NOMO-1 (cell line): ENCODE results near the gene HOXC10.
A peak's percentile ranks its signal among the peaks of the same experiment; 100 is the strongest.

Experiments
- DNase-seq, 2 experiments: peaks; one replicate each; lab custom pipeline; 2025; ENCODE audit not compliant: unreplicated experiment in 2 of 2; lab: John Stamatoyannopoulos, UW

Gene HOXC10

DNA sequence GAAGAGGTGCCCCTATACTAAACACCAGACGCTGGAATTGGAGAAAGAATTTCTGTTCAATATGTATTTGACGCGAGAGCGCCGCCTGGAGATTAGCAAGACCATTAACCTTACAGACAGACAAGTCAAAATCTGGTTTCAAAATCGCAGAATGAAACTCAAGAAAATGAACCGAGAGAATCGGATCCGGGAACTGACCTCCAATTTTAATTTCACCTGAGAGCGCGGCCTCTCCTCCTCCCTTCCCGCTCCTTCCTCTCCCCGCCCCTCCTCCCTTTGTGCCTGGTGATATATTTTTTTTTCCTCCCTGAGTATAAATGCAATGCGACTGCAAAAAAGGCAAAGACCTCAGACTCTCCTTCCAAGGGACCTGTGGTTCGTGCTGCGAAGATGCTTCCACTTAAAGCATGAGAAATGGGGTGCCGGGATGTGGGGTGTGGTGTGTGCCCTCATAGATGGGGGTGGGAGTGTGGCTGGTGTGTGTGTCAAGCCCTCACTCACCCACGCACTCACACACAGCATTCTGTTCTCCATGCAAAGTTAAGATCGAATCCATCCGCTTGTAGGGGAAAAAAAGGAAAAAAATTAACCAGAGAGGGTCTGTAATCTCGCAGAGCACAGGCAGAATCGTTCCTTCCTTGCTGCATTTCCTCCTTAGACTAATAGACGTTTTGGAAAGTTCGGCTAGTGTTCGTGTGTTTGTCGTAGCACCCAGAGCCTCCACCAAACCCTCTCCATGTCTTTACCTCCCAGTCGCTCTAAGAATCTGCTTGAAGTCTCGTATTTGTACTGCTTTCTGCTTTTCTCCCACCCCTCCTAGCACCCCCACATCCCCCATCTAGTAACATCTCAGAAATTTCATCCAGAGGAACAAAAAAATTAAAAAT is 4.5 kb downstream of the HOXC10 start:
- peak; percentile 57 to 79 for DNase-seq

DNA sequence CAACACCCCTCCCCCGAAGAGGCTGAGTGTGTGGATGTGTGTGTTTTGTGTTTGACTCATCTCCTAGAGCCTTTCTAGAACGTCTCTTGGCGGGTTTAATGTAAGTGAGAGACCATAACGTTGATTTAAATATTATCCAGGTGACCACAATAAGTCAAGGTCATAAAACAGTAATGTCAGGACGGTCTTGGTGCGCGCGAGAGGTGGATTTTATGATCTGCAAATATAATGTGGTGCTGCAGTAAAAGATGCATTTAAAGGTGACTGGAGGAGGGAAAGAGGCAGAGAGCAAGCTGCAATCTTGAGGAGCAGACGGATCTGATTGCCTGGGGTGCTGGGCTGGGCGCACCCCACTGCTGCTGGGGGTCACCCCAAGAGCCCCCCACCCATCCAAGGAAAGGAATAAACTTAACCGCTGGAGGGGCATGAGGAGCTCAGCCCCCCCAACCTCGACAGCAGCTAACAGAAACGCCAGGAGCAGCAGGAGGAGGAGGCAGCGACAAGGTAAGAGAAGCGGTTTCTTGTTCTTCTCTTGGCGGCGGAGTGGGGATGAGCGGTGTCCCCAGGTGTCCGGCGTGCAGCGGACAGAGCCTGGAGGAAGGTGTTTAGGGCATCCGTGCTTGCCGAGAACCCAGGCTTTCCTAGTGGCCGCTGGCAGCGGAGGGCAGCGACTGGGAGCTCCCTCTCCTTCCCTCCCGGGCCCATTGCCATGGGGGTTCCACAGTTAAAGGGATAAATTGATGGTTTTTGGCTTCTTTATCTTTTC is 5.5 kb downstream of the HOXC10 start:
- DNase-seq, result no peak

DNA sequence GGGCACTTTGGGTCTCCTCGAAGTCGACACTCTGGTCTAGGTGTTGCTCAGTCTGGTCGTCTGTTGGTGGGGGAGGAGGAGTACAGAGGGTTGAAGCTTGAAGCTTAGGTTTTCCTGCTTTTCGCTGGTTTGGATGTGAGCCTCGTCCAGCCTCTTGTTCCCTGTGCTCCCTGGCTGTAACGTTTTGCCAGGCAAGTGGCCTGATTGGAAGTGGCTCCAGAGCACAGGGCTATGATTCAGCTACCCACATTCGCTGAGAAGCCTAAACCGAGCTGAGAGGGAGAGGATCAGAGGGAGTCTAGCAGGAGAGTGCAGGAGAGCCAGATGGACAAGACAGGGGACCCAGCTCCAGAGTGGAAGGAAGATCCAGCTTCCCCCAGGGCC is 6.1 kb downstream of the HOXC10 start:
- DNase-seq, result no peak

DNA sequence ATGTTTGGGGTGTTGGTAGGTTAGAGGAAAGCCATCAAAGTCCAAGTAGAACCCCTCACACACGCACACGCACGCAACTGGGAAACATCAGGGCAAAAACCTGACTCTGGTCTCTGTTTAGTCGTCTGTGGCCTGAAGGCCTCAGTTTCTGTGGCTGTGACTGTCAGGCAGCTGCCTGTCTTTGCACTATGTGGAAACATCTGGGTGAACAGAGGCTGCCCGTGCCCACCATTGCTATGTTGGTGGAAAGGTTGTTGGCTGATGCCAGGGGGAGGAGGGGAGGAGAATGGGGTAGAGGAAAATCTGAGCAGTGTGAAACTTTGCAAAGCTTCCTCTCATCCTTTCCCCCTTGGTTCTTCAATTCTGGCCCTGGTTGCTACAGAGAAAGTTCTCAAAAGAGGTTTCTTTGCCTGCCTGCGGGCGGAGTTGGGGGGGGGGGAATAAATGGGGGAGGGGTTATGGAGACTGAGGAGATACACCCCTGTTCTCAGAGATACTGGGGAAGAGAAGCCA is 7.5 kb downstream of the HOXC10 start:
- DNase-seq, result no peak

DNA sequence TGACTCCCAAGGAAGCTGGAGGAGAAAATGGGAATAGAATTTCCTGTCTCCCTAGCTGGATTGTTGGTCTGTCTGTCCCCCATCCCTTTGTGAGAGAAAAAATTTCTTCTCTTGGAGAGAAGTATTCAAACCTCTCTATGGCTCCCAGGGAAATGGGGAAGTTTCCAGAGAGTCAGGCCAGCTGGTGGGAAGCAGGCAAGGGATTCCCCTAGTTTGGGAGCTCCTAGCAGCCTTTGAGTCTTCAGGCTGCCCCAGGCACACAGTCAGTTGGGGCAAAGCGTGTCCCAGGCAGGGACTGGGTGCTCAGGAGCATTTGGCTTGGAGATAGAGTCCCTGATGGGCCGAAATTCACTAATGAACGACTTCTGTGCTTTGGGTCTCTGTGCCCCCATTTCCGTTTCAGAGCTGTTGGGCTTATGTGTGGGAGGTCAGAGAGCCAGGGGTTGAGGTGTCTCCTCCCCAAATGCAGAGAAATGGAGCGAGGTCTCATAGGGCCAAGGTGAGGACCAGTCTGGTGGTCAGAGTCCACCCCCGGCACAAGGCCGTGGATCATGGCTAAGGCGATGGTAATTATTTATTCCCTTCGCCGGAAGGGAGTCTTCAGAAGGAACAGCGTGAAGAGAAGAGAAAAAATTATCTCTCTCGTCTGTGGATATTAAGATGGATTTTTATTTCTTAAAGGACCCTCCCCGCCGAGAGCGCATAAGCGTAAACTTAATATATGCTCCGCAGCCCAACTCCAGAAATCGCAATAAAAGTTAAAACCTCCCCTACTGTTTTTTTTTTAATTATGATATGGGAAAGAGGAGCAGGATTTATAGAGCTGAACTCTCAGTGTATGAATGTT is 8.4 kb downstream of the HOXC10 start:
- no peak for DNase-seq

DNA sequence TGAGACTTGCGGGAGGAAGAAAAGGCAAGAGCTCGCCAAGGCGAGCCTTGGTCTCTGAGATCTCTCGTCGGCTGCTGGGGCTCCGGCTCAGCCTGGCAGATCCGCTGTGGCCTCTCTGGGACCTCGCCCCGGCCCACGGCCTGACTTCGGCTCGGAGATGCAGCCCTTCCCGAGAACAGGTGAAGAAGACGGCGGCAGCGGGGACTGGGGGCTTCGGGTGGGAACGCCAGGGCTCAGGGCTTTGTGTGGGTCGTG is 9.0 kb downstream of the HOXC10 start:
- DNase-seq, result no peak

DNA sequence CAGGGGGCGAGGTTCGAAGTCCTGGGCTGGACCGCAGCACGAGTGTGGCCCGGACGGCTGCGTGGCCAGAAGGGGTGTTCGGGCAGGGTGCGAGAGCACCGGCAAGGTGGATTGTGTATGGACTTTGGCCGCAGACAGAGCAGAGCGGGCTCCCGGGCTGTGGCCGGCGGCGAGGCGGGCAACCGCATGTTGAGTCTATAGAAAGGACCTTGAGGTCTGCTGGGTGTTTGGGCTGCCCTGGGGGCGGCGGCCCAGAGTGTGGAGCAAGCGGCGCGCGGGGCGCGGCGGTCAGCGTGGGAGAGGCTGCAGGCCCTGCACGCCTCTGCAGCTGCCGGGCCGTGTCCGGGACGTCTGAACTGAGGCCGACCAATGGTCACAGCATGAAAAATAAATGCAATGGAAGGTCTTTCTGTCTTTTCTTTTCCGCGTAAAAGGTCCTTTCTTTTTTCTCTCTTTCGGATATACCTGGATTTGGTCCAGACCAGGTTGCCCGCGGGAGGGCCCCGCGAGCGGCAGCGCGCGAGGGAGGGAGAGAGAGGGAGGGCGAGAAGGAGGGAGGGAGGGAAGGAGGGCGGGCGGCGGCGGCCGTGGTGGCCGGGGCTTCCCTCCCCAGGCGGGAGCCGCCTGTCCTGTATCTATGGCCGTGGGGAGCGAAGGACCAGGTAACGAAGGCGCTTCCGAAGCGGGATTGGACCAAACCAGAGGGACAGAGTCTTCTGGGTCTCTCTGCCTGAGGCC is 9.5 kb downstream of the HOXC10 start:
- no peak for DNase-seq

DNA sequence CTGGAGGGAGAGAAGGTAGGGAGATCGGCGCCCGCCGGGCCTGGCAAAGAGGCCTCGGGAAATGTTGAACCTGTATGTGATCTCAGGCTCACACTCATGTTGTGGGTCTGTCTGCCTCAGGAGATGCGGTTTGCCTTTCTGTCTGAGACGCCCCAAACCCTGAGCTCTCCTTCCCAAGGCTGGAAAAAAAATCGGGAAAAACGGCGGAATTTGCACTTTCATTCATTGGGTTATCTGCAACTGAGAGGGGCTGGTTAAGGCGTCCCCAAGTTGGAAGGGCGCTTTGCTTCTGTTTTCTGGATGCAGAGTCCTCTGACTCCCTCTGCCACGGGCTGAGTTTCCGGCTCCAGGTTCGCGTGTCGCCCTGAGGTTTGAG is 10.0 kb downstream of the HOXC10 start:
- DNase-seq, result no peak

DNA sequence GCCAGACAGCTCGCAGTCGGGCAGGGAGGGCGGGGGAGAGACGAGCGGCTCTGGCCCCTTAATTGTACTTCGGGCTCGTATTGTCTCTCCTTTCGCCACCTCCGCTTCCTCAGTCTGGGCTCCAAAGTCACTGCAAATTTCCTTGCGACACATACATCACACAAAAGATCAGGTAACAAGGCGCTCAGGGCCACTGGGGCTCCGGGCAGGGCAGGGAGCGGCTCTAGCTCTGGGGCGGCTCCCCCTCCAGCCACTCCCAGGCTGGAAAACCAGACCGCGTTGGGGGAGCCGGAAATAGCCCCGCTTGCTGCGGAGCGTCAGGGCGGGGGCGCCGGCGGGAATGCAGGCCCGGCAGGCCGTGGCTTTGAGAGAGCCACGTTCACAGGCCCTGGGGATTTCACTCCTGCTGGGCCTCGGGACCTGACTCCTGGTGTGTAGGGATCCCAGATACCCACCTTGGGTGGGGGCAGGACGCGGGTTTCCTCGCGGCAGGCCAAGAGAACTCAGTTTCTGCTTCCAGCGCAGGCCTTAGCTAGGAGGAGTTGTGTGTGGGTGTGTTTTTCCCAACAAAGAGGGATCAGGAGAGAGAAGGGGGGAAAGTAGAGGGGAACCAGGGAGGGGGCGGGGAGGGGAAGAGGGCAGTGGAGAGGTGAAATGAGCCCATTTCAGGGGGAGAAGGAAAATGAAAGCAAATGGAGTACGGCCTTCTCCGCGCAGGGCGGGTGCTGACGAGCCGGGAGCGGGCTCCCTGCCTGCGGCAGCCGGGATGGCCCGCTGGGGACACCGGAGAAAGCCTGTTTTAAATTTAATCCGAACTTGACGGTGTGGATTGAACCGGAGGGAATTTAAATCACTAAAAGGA is 10.7 kb downstream of the HOXC10 start:
- DNase-seq, result peak; percentile 45 to 51

DNA sequence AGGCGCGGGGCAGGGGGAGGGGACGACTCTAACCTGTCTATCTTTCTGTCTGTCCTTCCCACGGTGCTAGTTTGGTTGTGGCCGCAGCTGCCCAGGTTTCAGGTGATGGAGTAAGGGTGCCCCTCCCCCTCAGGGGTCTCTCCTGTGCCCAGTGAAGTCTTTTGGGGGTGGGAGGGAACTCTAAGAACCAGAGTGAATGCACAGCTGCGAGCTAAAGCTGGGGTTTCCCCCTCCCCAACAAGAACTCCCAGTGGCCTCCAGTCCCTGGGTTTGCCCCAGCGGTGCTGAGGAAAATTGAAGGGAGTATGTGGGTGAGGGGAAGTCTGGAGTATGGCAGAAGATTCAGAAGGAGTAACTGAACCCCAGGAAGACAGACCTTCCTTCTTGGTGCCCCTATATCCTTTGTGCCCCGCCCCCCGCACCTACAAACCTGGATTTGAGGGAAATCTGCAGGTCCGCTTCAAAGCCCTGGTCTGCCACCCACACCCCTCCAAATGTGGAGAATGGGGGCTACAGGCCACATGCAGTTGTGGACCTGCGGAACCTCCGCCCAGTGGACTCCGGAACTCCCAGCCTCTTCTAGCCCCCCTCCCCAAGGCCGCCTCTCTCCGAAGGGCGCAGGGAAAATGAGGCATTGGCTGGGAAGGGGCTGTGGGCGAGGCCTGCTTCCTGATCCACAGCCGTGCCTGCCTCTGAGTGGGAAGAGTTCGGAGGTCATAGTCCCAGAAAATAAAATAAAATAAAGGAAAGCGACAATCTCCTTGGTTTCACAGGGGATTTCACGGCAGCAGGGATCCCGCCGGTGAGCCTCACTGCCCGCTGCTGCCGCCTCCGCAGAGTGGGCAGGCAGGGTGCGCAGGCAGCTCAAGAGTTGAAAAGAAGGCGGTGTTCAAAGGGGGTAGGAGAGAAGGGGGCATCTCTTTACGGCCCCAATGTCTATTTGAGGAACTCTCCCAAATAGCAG is 11.6 kb downstream of the HOXC10 start:
- no peak for DNase-seq

DNA sequence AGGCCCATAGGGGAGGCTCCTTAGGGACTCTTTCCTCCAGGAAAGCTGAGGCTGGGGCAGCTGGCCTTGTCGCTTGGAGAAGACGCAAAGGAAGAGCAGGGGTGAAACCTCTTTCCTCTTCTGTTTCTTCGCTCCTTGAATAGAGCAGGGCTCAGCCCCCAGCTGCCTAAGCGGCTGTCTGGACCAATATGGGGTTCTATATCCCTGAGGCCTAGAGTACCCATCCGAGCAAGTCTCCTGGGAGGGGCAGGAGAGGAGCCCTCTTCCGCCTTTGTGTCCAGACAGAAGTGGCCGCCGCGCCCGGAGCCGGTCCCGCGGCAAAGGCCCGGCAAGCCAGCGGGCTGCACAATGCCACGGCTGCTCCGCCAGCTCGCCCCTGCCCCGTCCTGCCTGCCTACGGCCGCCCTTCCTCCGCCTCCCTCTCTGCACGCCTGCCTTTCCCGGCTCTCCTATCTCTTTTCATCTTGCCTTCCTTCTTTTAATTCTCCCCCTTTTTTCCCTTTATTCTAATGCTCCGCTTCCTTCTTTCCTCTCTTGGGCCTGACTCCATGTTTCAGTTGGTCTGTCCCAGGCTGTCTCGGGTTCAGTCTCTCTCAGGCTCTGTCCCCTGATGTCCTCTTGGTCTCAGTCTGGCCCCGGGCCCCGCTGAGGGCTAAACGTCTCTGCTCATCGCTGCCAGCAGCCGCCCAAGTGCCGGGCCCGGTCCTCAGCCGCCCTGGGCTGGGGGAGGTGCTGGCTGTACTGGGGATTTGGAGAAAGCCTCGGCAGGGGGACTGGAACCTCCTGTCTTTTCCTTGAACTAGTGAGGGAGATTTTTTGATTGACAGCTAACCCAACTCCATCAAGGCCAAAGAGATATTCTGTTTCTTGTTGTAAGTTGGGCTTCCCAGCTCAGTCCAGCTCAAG is 12.5 kb downstream of the HOXC10 start:
- DNase-seq, result no peak

DNA sequence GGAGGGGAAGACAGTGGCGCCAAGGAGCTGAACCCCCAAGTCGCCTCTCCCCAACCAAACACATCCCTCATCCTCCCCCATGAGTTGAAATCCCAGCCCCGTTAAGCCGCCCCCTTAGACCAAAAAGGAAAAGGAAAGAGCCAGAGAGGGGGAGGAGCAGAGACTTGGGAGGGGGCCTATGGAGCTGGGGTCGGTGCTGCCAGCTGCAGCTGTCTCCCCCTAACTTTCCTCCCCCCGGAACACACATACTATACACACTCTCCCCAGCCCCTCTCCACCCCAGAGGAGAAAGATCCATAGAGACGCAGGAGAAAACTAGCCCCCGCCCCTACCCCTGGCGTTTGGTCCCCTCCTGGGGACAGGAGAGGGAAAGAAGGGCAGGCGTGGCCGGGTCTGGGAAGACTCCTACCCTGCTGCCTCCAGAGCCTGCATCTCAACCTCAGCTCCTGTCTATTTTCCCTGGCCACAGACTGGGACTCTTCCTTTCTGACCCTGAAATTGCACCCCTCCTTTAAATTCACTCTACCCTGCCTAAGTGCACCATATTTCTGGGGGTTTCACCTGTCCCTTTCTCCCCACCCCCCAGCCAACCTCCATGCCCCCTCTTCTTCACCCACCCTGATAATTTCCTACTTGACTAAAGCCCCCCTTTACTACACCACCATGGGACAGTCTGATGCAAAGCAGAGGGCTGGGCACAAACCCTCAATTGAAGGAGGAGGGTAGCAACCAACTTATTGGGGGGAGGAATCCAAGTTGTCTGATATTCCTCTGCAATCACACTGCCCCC is 13.4 kb downstream of the HOXC10 start:
- no peak for DNase-seq

DNA sequence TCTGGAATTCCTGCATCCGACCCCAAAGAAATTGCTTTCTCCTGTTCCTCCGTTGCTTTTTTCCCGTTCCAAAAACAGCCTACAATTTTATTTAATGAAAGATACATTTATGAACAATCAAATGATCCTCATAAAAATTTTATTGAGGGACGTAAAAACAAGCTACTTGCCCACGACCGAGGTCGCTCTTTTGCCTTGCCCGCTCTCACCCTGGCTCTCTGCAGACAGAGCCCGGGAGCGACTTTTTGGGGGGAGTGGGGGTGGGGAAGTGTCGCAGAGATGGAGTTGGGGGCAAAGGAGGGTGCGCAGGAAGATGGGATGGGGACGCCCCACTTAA is 13.9 kb downstream of the HOXC10 start:
- DNase-seq, result no peak

DNA sequence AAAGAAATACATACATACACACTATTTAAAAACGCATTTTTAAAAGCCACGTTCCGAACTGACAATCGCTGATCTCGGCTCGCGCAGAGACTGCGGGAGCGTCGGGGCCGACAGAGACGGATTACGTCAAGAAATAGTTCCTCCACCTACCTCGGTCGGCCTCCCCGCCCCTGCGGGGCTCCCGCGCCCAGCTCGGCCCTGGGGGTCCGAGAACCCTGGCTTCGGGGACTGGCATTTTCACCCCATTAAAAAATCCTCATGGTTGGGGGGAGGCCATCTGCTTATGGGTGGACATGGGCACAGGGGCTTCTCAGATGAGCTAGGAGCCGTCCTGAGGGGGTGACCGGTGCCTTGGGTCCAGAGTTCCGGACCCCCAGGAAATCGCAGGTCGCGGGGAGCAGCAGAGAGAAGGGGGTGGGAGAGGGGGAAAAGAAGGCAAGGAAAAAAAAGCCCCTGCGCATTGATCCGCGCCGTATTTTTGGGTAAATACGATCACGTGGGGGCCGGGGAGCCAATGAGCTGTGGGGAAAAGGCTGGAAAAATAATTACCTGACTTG is 14.7 kb downstream of the HOXC10 start:
- no peak for DNase-seq

DNA sequence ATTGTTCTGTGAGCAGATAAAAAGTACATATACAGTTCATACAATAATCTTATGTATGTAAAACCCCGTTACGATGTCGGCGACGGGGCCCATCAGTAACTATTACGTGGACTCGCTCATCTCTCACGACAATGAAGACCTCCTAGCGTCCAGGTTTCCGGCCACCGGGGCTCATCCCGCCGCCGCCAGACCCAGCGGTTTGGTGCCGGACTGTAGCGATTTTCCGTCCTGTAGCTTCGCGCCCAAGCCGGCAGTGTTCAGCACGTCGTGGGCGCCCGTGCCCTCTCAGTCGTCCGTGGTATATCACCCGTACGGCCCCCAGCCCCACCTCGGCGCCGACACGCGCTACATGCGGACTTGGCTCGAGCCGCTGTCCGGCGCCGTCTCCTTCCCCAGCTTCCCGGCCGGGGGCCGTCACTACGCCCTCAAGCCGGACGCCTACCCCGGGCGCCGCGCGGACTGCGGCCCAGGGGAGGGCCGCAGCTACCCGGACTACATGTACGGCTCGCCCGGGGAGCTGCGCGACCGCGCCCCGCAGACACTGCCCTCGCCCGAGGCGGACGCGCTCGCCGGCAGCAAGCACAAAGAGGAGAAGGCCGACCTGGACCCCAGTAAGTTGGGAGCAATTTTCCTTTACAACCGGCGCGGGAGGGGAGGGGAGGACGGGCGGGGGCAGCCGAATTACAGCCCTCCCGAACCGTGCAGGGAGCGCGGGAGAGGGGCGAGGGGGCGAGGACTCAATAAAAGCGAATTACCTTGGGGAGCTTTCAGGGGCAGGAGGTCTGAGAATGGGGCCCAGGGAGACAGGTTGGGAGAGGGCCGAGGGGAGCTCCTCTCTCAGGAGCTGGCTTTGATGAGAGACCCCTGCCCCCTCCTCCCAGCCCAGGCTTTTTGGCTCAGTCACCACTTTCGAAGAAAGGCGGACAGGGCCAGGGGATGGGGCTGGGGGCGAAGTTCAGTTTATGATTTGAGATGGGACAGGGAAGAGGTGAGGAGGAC is 15.5 kb downstream of the HOXC10 start, which contains the start of gene HOXC9:
HOXC9 (plus strand) TSS at position 46 of the 999 bp plus-strand sequence; CDS start at position 74, 28 bp downstream.
- DNase-seq, result no peak
